Mesodermal cell (in vitro differentiated cells): ENCODE results near the gene MAPK8IP1. TPM values are rescaled to one million over a fixed set of nuclear protein-coding genes. Genes with fewer than 3 reads are reported as not detected.
"Not testable (repeated sequence)": the region's sequence is repeated elsewhere in the genome, so short reads cannot be mapped to it uniquely, and the experiment has no call there.

ENCODE experiments used
- H3K27ac ChIP-seq: 2 replicates; pipeline ENCODE4 v1.7.0; 2013; ENCODE audit warnings: mild to moderate bottlenecking, low read depth, low read length, moderate library complexity; ENCODE audit not compliant: severe bottlenecking
- H3K36me3 ChIP-seq: 2 replicates; pipeline ENCODE4 v1.7.1; 2013; ENCODE audit warnings: mild to moderate bottlenecking, low read length, moderate library complexity; ENCODE audit not compliant: control insufficient read depth, insufficient read depth
- H3K4me1 ChIP-seq: one replicate; pipeline ENCODE4 v1.7.1; 2013; ENCODE audit warnings: mild to moderate bottlenecking, low read length; ENCODE audit not compliant: insufficient read depth, control insufficient read depth, poor library complexity, severe bottlenecking
- H3K4me3 ChIP-seq: 2 replicates; pipeline ENCODE4 v1.7.0; 2013; ENCODE audit warnings: low read length, control low read depth, mild to moderate bottlenecking; ENCODE audit not compliant: insufficient read depth, poor library complexity, severe bottlenecking; ENCODE audit errors: extremely low read depth
- H3K9me3 ChIP-seq: 2 replicates; pipeline ENCODE4 v1.7.1; 2013; ENCODE audit warnings: mild to moderate bottlenecking, low read length, moderate library complexity; ENCODE audit not compliant: control insufficient read depth
- WGBS, 2 experiments: methylation state at CpG; one replicate each; pipeline ENCODE4 v1.1.5; 2013; ENCODE audit warnings: missing lambda C conversion rate in 2 of 2; ENCODE audit not compliant: insufficient coverage in 2 of 2; 5-methylcytosine and 5-hydroxymethylcytosine counted together
- polyA plus RNA-seq, 2 experiments: library from polyadenylated mRNA; stranded (reverse); fragments of 50-300 nt; gene quantifications; one replicate each; pipeline ENCODE4 v1.2.3, GENCODE V29; 2013

MAPK8IP1 gene
- polyA plus RNA-seq (2013, experiment 1 of 2) = 10.2 TPM
- 7.8 TPM for polyA plus RNA-seq (2013, experiment 2 of 2)

DNA sequence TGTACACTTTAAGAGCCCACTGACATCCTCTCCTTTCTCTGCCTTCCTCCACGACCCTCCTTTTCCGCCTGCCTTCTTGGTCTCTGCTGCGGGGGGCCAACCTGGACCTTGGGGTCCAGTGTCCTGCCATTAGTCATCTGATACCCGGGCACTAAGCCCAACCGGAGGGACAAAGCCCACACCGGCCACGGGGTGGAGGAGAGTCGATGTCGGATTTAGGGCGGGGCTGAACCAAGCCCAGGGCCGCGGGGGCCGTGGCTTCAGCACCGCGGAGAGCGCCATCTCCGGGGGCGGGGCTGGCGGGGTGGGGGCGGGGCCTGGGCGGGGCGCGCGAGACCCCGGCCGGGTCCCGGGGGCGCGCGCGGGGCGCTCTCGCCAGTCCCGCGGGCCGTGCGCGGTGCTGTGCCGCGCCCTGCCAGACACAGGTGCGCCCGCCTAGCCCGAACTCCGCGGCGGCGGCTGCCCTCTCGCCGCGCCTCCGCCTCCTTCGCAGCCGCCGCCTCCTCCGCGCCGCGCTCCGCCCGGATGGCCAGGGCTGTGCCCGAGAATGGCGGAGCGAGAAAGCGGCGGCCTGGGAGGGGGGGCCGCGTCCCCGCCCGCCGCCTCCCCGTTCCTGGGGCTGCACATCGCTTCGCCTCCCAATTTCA, at the start of gene MAPK8IP1:
Gene MAPK8IP1 (plus strand): TSS at position 378 of the 647 bp plus-strand sequence. CDS start 170 bp downstream, at position 548.
- no peaks in the 10 kb centered on the region for H3K36me3 ChIP-seq
- no peaks in the 10 kb centered on the region for H3K9me3 ChIP-seq
- H3K27ac ChIP-seq = no peak within 1 kb of the TSS
- peak within 1 kb of the TSS; percentile 39 for H3K4me3 ChIP-seq
- H3K4me1 ChIP-seq = no peaks in the 10 kb centered on the region
- WGBS, 2 experiments = 2 to 4% methylated on average over 32 to 56 of the region's 73 CpGs

DNA sequence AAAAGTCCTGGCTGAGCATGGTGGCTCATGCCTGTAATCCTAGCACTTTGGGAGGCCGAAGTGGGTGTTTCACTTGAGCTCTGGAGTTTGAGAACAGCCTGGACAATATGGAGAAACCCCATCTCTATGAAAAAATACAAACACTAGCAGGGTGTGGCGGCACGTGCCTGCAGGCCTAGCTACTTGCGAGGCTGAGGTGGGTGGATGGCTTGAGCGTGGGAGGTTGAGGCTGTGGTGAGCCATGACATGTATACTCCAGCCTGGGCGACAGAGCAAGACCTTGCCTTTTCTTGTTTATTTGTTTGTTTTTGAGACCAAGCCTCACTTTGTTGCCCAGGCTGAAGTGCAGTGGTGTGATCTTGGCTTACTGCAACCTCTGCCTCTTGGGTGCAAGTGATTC, 46.2 kb upstream of the MAPK8IP1 start:
- H3K4me3 ChIP-seq = no peak overlapping the region
- no peak overlapping the region for H3K27ac ChIP-seq
- no peaks in the 10 kb centered on the region for H3K4me1 ChIP-seq
- H3K36me3 ChIP-seq = no peaks in the 10 kb centered on the region
- H3K9me3 ChIP-seq = no peaks in the 10 kb centered on the region
- 86 to 88% methylated on average over 6 of the region's 6 CpGs for WGBS, 2 experiments

DNA sequence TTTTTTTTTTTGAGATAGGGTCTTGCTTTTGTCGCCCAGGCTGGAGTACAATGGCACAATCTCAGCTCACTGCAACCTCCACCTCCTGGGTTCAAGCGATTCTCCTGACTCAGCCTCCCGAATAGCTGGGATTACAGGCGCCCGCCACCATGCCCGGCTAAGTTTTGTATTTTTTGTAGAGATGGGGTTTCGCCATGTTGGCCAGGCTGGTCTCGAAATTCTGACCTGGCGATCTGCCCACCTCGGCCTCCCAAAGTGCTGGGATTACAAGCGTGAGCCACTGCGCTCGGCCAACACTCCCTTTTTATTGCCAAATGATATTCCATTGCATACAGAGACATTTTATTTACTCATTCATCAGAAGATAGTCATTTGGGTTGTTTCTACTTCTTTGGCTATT, 45.2 kb upstream of the MAPK8IP1 start:
- not testable (repeated sequence) for H3K9me3 ChIP-seq, H3K36me3 ChIP-seq, H3K4me1 ChIP-seq, H3K4me3 ChIP-seq, H3K27ac ChIP-seq
- 80 to 98% methylated on average over 2 to 5 of the region's 13 CpGs for WGBS, 2 experiments

DNA sequence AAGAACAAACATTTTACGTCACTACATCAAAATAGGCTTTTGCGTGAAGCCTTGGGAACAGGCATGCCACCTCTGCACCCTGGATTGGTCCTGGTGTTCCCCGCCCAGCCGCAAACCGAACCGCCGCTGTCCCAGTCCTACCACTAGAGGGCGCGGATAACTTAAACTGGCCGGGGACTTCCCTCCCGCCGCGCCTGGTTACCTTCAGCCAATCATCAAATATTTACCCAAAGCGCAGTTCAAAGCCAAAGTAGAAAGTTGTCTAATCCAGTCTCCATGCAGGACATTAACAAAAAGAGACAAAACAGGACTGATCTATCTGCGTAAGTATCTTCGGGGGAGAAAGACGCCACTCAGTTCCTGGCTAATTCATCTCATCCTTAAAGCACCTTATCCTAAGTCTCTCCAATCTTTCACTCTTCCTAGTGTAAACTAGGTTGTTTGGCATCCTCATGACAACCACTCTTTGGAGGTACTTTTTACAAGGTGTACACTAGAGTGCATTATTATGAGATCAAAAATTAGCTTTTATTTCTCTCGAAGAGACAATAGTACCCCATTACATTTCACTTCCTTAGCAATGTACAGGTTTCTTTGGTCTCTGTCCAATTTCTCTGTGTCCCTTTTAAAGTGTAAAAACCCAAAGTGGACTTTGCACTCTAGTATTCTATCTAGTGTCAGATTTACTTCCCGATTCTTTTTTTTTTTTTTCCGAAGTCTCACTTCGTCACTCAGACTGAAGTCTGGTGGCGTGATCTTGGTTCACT, 42.1 kb upstream of the MAPK8IP1 start:
- Histone ChIP-seq H3K36me3 (no peaks in the 10 kb centered on the region), H3K27ac (no peak overlapping the region), H3K4me3 (no peak overlapping the region), H3K4me1 (peaks cover 1% of the 10 kb centered on the region), H3K9me3 (no peaks in the 10 kb centered on the region)
- WGBS, 2 experiments = 23 to 26% methylated on average over 15 to 20 of the region's 22 CpGs

DNA sequence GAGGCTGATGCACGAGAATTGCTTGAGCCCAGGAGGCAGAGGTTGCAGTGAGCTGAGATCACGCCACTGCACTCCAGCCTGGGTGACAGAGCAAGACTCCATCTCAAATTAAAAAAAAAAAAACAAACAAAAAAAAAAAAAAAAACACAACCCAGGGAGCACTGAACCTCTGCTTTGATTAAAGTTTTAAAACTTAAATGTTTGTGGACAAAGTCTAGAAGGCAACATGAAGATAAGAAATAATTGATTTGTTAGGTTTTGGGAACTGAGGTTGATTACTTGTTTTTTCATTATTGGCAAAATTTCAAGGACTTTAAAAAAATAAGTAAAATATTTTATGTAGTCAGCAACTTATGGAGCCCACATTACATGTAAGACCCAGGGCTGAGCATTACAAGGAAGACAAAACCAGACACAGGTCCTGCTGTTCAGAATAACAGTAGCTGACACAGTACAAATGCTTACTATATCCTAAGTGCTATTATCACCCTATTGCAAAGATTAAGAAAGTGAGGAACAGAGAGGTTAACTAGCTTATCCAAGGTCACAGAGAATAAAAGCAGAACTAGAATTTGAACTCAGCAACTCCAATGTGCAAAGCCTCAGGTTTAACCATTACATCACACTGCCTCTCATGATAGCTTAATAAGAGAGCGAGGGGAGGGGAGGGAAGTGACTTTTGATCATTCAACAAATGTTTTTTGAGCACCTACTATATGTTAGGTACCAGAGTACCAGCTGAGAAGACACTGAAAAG, 40.5 kb upstream of the MAPK8IP1 start:
- peaks cover 8% of the 10 kb centered on the region for H3K4me1 ChIP-seq
- no peaks in the 10 kb centered on the region for H3K36me3 ChIP-seq
- H3K9me3 ChIP-seq = no peaks in the 10 kb centered on the region
- H3K4me3 ChIP-seq = no peak overlapping the region
- 54% methylated on average over 1 of the region's 3 CpGs; no CpG with 5 or more reads in 1 of the 2 experiments for WGBS, 2 experiments
- no peak overlapping the region for H3K27ac ChIP-seq

DNA sequence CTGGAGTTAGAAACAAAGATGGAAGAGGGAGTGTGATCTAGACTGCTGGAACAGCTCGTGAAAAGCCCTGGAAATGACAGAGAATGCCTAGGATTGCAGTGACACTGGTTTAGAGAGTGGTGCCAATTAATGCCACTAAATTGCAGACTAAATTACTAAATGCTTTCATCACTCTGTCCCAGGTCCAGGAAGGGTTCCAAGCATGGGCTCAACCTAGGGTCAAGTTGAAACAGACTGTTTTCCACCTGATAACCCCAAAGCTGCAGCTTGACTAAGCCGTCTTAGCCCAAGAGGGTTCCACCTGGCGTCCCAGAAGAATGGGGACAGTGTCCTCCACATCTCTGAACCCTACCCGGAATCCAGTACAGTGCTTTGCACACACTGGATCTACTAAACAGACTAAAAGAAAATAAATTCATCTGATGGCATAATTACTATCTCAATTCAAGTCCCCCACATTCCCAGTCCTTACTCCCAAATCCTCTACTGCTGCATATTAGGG, 39.2 kb upstream of the MAPK8IP1 start:
- no peak overlapping the region for H3K27ac ChIP-seq
- no peaks in the 10 kb centered on the region for H3K36me3 ChIP-seq
- 72 to 78% methylated on average over 4 of the region's 4 CpGs for WGBS, 2 experiments
- peaks cover 8% of the 10 kb centered on the region for H3K4me1 ChIP-seq
- no peaks in the 10 kb centered on the region for H3K9me3 ChIP-seq
- H3K4me3 ChIP-seq = no peak overlapping the region

DNA sequence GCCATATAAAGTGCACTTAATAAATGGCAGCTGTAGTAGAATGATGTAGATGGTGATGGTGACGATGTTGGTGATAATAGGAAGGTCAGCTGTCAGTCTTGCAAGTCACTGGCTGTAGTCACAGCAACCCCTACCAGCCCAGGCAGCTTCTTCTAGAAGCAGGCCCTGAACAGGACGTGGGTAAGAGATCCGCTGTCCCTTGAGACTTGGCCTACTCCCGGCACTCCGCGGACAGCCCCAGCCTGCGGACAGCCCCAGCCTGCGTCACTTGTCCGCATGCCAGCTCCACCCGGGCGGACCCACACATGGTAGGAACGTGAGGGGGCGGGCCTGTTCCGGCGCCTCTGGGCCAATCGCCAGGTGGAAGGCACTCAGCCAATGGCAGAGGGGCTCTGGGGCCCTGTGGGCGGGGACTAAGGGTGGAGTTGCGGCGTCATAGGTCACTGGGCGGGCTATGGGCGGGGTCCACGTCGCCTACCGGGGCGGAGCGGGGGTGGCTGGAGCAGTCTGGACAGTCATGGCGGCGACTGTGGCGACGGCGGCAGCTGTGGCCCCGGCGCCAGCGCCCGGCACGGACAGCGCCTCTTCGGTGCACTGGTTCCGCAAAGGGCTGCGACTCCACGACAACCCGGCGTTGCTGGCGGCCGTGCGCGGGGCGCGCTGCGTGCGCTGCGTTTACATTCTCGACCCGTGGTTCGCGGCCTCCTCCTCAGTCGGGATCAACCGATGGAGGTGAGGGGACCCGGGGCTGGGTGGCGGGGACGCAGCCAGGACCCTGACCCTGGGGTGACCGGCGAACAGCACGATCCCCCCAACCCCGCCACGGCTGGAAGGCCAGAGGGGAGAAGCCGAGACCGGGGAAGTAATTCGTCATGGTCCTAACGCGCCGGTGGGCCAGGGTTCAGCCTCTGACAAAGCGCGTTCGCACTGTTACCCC, 38.2 kb upstream of the MAPK8IP1 start, which contains the start of gene CRY2:
Gene CRY2 (plus strand): TSS at position 502 of the 937 bp plus-strand sequence. CDS start 16 bp downstream, at position 518.
- Histone ChIP-seq H3K4me3 (peak within 1 kb of the TSS; percentile 77), H3K36me3 (no peaks in the 10 kb centered on the region), H3K9me3 (no peaks in the 10 kb centered on the region), H3K27ac (peak within 1 kb of the TSS; percentile 86), H3K4me1 (peaks cover 8% of the 10 kb centered on the region)
- WGBS, 2 experiments = 1 to 2% methylated on average over 51 to 73 of the region's 75 CpGs

DNA sequence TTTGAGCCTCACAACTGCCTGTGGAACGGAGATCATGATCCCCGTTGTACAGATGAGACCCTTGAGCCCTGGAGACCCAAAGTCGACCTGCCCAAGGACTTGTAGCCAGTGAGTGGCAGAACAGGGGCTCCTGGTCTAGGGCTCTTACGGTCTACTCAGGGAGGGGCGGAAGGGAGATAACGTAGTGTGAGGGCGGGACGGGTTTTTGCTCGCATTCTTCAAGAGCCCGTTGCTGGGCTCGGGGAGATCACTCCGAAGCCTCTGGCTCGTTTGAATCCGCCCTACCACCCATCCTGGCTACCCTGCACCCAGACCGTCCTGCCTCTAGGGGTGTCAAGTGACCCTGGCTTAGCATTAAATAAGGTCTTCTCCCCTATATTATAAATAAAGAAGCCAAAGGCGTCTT, 37.5 kb upstream of the MAPK8IP1 start:
- Histone ChIP-seq H3K9me3 (no peaks in the 10 kb centered on the region), H3K36me3 (no peaks in the 10 kb centered on the region), H3K27ac (peak overlapping the region; percentile 86), H3K4me3 (peak overlapping the region; percentile 77), H3K4me1 (peaks cover 8% of the 10 kb centered on the region)
- 0 to 1% methylated on average over 9 of the region's 16 CpGs for WGBS, 2 experiments

DNA sequence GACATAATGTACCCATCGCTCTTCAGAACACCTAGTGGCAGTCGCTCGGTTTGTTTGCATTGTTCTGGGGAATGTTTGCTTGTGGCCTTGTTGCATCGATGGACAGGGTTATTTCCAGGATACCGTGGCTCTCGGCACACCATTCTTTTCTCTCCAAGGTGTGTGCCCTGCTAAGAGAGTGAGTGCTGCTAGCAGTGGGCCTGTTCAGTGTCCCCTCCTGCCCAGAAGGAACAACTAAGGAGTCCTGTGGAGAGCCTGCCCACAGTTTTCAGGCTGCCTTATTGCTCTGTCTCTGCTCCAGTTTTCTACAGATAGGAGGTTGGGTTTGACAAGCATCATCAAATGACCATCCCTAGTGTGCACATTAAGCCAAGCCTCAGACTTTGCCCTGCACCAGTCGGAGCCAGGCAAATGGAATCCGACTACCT, 36.8 kb upstream of the MAPK8IP1 start:
- no peaks in the 10 kb centered on the region for H3K36me3 ChIP-seq
- H3K27ac ChIP-seq = no peak overlapping the region
- no peaks in the 10 kb centered on the region for H3K9me3 ChIP-seq
- whole genome bisulfite sequencing, 2 experiments = 69 to 85% methylated on average over 6 to 7 of the region's 8 CpGs
- peak overlapping the region; percentile 77 for H3K4me3 ChIP-seq
- H3K4me1 ChIP-seq = peaks cover 8% of the 10 kb centered on the region
